IMR-90 (cell line): ENCODE results near the gene SFT2D2. TPM values are rescaled to one million over a fixed set of nuclear protein-coding genes. Genes with fewer than 3 reads are reported as not detected.

ENCODE experiments used
- ATAC-seq: fragments of 200-7000 bp; cut with Tn5 transposase; 2 replicates; pipeline ENCODE4 v1.9.1; 2020; ENCODE audit warnings: low read depth, mild to moderate bottlenecking, moderate library complexity
- BruUV-seq: library from RNA; stranded (reverse); fragments of 400-500 nt; replicated peaks from 2 replicates; lab custom pipeline; 2021; lab: Mats Ljungman, UMichigan
- CTCF ChIA-PET: fragments of 300-600 bp; formaldehyde crosslinking; extraction: SDS; loops from one replicate; lab custom pipeline; 2021; ENCODE audit warnings: antibody characterized with exemption; lab: Yijun Ruan, JAX
- POLR2A ChIA-PET: fragments of 300-600 bp; sonication (Branson Sonifier 250); formaldehyde crosslinking; loops from one replicate; lab custom pipeline; 2022; ENCODE audit warnings: antibody characterized with exemption; ENCODE audit not compliant: unreplicated experiment; lab: Charles Lee
- DNase-seq: peaks from one replicate; pipeline ENCODE4 v3.0.0; 2013
- H2AFZ ChIP-seq: replicated peaks from 2 replicates; pipeline ENCODE3; 2013; ENCODE audit warnings: low read length, mild to moderate bottlenecking; ENCODE audit not compliant: poor library complexity
- H2AK5ac ChIP-seq: 2 replicates; pipeline ENCODE4 v1.6.1; 2013; ENCODE audit warnings: low read depth, low read length, inconsistent platforms
- H2AK9ac ChIP-seq: replicated peaks from 2 replicates; pipeline ENCODE3; 2013; ENCODE audit warnings: mild to moderate bottlenecking, low read depth, low read length, moderate library complexity; ENCODE audit not compliant: poor library complexity
- H2BK120ac ChIP-seq: 2 replicates; pipeline ENCODE4 v1.6.1; 2013; ENCODE audit warnings: low read depth, low read length, inconsistent platforms
- H2BK15ac ChIP-seq: 3 replicates; pipeline ENCODE4 v1.6.1; 2013; ENCODE audit warnings: low read depth, low read length, inconsistent platforms
- H2BK20ac ChIP-seq: 2 replicates; pipeline ENCODE4 v1.6.1; 2013; ENCODE audit warnings: low read depth, mild to moderate bottlenecking, inconsistent platforms, low read length, moderate library complexity
- H2BK5ac ChIP-seq: 2 replicates; pipeline ENCODE4 v1.6.1; 2013; ENCODE audit warnings: mild to moderate bottlenecking, low read depth, low read length, inconsistent platforms; ENCODE audit not compliant: poor library complexity, severe bottlenecking
- H3K14ac ChIP-seq: replicated peaks from 2 replicates; pipeline ENCODE4 v1.6.1; 2013; ENCODE audit warnings: low read depth, low read length, inconsistent platforms
- H3K18ac ChIP-seq: 2 replicates; pipeline ENCODE4 v1.6.1; 2013; ENCODE audit warnings: low read depth, low read length, control low read depth
- H3K23ac ChIP-seq: 2 replicates; pipeline ENCODE4 v1.6.1; 2013; ENCODE audit warnings: low read depth, low read length, inconsistent platforms
- H3K27ac ChIP-seq: 2 replicates; pipeline ENCODE4 v1.5.1; 2013; ENCODE audit warnings: mild to moderate bottlenecking, control low read depth, low read length; ENCODE audit not compliant: insufficient read depth
- H3K27me3 ChIP-seq: 2 replicates; pipeline ENCODE4 v1.6.1; 2013; ENCODE audit warnings: low read length; ENCODE audit not compliant: control insufficient read depth, insufficient read depth
- H3K36me3 ChIP-seq: 2 replicates; pipeline ENCODE4 v1.6.1; 2013; ENCODE audit warnings: low read length, mixed read lengths; ENCODE audit not compliant: control insufficient read depth, insufficient read depth
- H3K4ac ChIP-seq: 2 replicates; pipeline ENCODE4 v1.6.1; 2013; ENCODE audit warnings: low read depth, low read length, inconsistent platforms
- H3K4me1 ChIP-seq: 2 replicates; pipeline ENCODE4 v1.6.1; 2013; ENCODE audit warnings: low read length, mixed read lengths; ENCODE audit not compliant: control insufficient read depth, insufficient read depth
- H3K4me2 ChIP-seq: 2 replicates; pipeline ENCODE4 v1.6.1; 2013; ENCODE audit warnings: low read depth, mild to moderate bottlenecking, control low read depth, low read length, moderate library complexity
- H3K4me3 ChIP-seq: 2 replicates; pipeline ENCODE4 v1.5.1; 2013; ENCODE audit warnings: low read depth, mild to moderate bottlenecking, control low read depth, low read length, moderate library complexity; ENCODE audit not compliant: insufficient read depth
- H3K56ac ChIP-seq: 2 replicates; pipeline ENCODE4 v1.6.1; 2013; ENCODE audit warnings: low read length, inconsistent platforms; ENCODE audit not compliant: insufficient read depth; ENCODE audit errors: extremely low read depth
- H3K79me1 ChIP-seq, 2 experiments: 2 replicates each; pipeline ENCODE4 v1.6.1; 2013; ENCODE audit warnings: low read length in 2 of 2, inconsistent platforms in 1 of 2, low read depth in 1 of 2
- H3K9ac ChIP-seq: 2 replicates; pipeline ENCODE4 v1.6.1; 2013; ENCODE audit warnings: low read depth, low read length, control low read depth
- H3K9me1 ChIP-seq: 2 replicates; pipeline ENCODE4 v1.6.1; 2013; ENCODE audit warnings: low read length, inconsistent platforms; ENCODE audit not compliant: insufficient read depth
- H3K9me3 ChIP-seq: 2 replicates; pipeline ENCODE4 v1.6.1; 2013; ENCODE audit warnings: low read length; ENCODE audit not compliant: control insufficient read depth, insufficient read depth
- H4K20me1 ChIP-seq: 2 replicates; pipeline ENCODE4 v1.6.1; 2013; ENCODE audit warnings: low read length, inconsistent platforms; ENCODE audit not compliant: insufficient read depth
- H4K5ac ChIP-seq: 2 replicates; pipeline ENCODE4 v1.6.1; 2013; ENCODE audit warnings: mild to moderate bottlenecking, low read depth, low read length, control low read depth
- H4K8ac ChIP-seq, 2 experiments: 2 replicates each; pipeline ENCODE4 v1.6.1; 2013; ENCODE audit warnings: low read depth in 2 of 2, low read length in 2 of 2, control low read depth in 1 of 2, inconsistent platforms in 1 of 2
- H4K91ac ChIP-seq: 2 replicates; pipeline ENCODE4 v1.6.1; 2013; ENCODE audit warnings: low read depth, low read length, inconsistent platforms; ENCODE audit not compliant: insufficient read depth
- BHLHE40 ChIP-seq: fragments of 150-350 bp; IDR thresholded peaks from 2 replicates; pipeline ENCODE4 v1.6.1; 2016; ENCODE audit warnings: mild to moderate bottlenecking, low read depth, low read length
- CEBPB ChIP-seq: IDR thresholded peaks from 2 replicates; pipeline ENCODE4 v1.6.1; 2012; ENCODE audit warnings: low read depth, low read length, improper control_type of control experiment
- ELK1 ChIP-seq: fragments of 150-350 bp; IDR thresholded peaks from 2 replicates; pipeline ENCODE4 v1.6.1; 2016; ENCODE audit warnings: low read depth, mild to moderate bottlenecking, low read length, moderate library complexity, borderline replicate concordance
- FOS ChIP-seq: fragments of 150-350 bp; IDR thresholded peaks from 2 replicates; pipeline ENCODE4 v1.6.1; 2016; ENCODE audit warnings: low read depth, low read length
- MAFK ChIP-seq: IDR thresholded peaks from 2 replicates; pipeline ENCODE4 v1.6.1; 2012; ENCODE audit warnings: low read depth, low read length, improper control_type of control experiment
- MXI1 ChIP-seq: IDR thresholded peaks from 2 replicates; pipeline ENCODE4 v1.6.1; 2012; ENCODE audit warnings: low read depth, mild to moderate bottlenecking, low read length, moderate library complexity, borderline replicate concordance
- NFE2L2 ChIP-seq: fragments of 150-350 bp; IDR thresholded peaks from 2 replicates; pipeline ENCODE4 v1.6.1; 2016; ENCODE audit warnings: low read depth, mild to moderate bottlenecking, low read length
- POLR2A ChIP-seq: IDR thresholded peaks from 2 replicates; pipeline ENCODE4 v1.6.1; 2012; ENCODE audit warnings: mild to moderate bottlenecking, low read depth, low read length
- RAD21 ChIP-seq: IDR thresholded peaks from 2 replicates; pipeline ENCODE4 v1.6.1; 2012; ENCODE audit warnings: low read length, improper control_type of control experiment
- RFX5 ChIP-seq: IDR thresholded peaks from 2 replicates; pipeline ENCODE4 v1.8.0; 2012; ENCODE audit warnings: low read depth, mild to moderate bottlenecking, low read length, moderate library complexity
- SMC3 ChIP-seq: fragments of 150-350 bp; IDR thresholded peaks from 2 replicates; pipeline ENCODE4 v1.6.1; 2016; ENCODE audit warnings: low read depth, mild to moderate bottlenecking, antibody characterized with exemption, low read length, moderate library complexity
- WGBS, 2 experiments: methylation state at CpG; one replicate each; pipeline versions ENCODE4 v1.1.5 to v1.1.7; 2013; ENCODE audit warnings: missing lambda C conversion rate in 2 of 2; ENCODE audit not compliant: insufficient read length in 1 of 2; ENCODE audit errors: extremely low coverage in 2 of 2; 5-methylcytosine and 5-hydroxymethylcytosine counted together
- dilution Hi-C: fragments of 300-500 bp; cut with HindIII; formaldehyde crosslinking; loops from one replicate; pipeline ENCODE4 v1.14.3; 2018; ENCODE audit warnings: low sequenced_read_pairs; ENCODE audit not compliant: unreplicated experiment
- in situ Hi-C: fragments of 300-500 bp; cut with MboI; formaldehyde crosslinking; loops from 3 replicates; pipeline ENCODE4 v1.14.3; 2019; ENCODE audit warnings: low sequenced_read_pairs, inconsistent platforms, mixed read lengths
- intact Hi-C: fragments of 100-400 bp; cut with micrococcal nuclease; formaldehyde crosslinking; loops from 2 replicates; pipeline ENCODE4 v1.10.0; 2022
- polyA plus RNA-seq, 3 experiments: library from polyadenylated mRNA; depleted of rRNA; stranded (reverse); fragments of >200 nt; gene quantifications; 2 replicates each; pipeline ENCODE4 v1.2.3, GENCODE V29; 2012; ENCODE audit warnings: low replicate concordance in 1 of 3
- total RNA-seq: library from RNA; depleted of rRNA; stranded (reverse); fragments of >200 nt; gene quantifications from 2 replicates; pipeline ENCODE4 v1.2.3, GENCODE V29; 2012

SFT2D2 gene
- total and polyA plus RNA-seq, 2 of the 4 experiments (the other 2 are of a cell fraction) = 11.1 to 37.6 TPM

GRCh38 chr1:168180148-168180524, 45.7 kb upstream of the SFT2D2 start:
- H3K9me3 ChIP-seq = no peaks in the 10 kb centered on the region
- H3K9ac ChIP-seq = peak overlapping the region; percentile 80
- H3K18ac ChIP-seq = no peak overlapping the region
- 35% methylated on average over 2 of the region's 2 CpGs; no CpG with 5 or more reads in 1 of the 2 experiments for WGBS, 2 experiments
- peak overlapping the region; percentile 80; the same call in 1 of the 2 replicates for H3K56ac ChIP-seq
- TF ChIP-seq ELK1 (no peak), FOS (no peak), NFE2L2 (no peak), SMC3 (no peak), BHLHE40 (no peak), CEBPB (no peak), MXI1 (no peak), POLR2A (no peak), MAFK (no peak), RAD21 (no peak), RFX5 (no peak)
- ChIA-PET CTCF (interaction anchor here (0.6 kb wide), 1 partner anchor 130 kb away, joined by 3 read pairs; no protein-coding TSS in a partner anchor), POLR2A (no interaction called here)
- H3K4me2 ChIP-seq = peak overlapping the region; percentile 79
- H3K36me3 ChIP-seq = no peaks in the 10 kb centered on the region; the same call in 1 of the 2 replicates
- peak overlapping the region; percentile 99 for H2AFZ ChIP-seq
- H3K9me1 ChIP-seq = no peaks in the 10 kb centered on the region
- peak overlapping the region; percentile 71 for H2BK5ac ChIP-seq
- peak overlapping the region; percentile 66 to 76; a peak in 3 of 4 replicates for H4K8ac ChIP-seq
- no peaks in the 10 kb centered on the region for H3K4me1 ChIP-seq
- TSS peak; percentile 42 for BruUV-seq
- H4K20me1 ChIP-seq = no peaks in the 10 kb centered on the region; the same call in 1 of the 2 replicates
- no peak overlapping the region for H4K5ac ChIP-seq
- H2BK15ac ChIP-seq = no peak overlapping the region
- H2BK120ac ChIP-seq = no peak overlapping the region
- in situ Hi-C loops = no loop called here
- peak overlapping the region; percentile 89; the same call in 1 of the 2 replicates for H3K27ac ChIP-seq
- no peak overlapping the region for H2BK20ac ChIP-seq
- peak overlapping the region; percentile 85; the same call in 1 of the 2 replicates for H3K14ac ChIP-seq
- ATAC-seq (no peak), DNase-seq (no peak)
- H2AK5ac ChIP-seq = 0 out of 2 replicates have a peak overlapping the region, but pooled peaks have one; percentile 4
- intact Hi-C loops = loop anchor here (2.0 kb wide), 1 partner anchor 47 kb away; the partner anchor contains the start of gene SFT2D2
- no peaks in the 10 kb centered on the region for H3K27me3 ChIP-seq
- peak overlapping the region; percentile 74 for H3K4me3 ChIP-seq
- peak overlapping the region; percentile 96 for H2AK9ac ChIP-seq
- H4K91ac ChIP-seq = no peak overlapping the region
- dilution Hi-C loops = no loop called here
- H3K4ac ChIP-seq = peak overlapping the region; percentile 43; the same call in 1 of the 2 replicates
- peaks cover 13 to 26% of the 10 kb centered on the region in 2 experiments for H3K79me1 ChIP-seq
- 0 out of 2 replicates have a peak overlapping the region, but pooled peaks have one; percentile 75 for H3K23ac ChIP-seq
